8988T (cell line): ENCODE measurements around the gene EEIG1.

ENCODE experiments used
- DNase-seq: peaks from one replicate; pipeline ENCODE4 v3.0.0; 2011

Gene EEIG1

GRCh38 chr9:127937388-127938297, 43.1 kb downstream of the EEIG1 start, which contains the start of gene DPM2:
DPM2 (minus strand) TSS chr9:127937854; CDS start chr9:127937820, 34 bp downstream.
- DNase-seq: peak; percentile 96

- no peak for DNase-seq
Observed at GRCh38 chr9:127937056-127937387, 43.8 kb downstream of the EEIG1 start.

GRCh38 chr9:127936347-127936852, 44.4 kb downstream of the EEIG1 start:
- no peak for DNase-seq

- no peak for DNase-seq
Observed at GRCh38 chr9:127935765-127936221, 45.0 kb downstream of the EEIG1 start.

GRCh38 chr9:127934986-127935385, 45.8 kb downstream of the EEIG1 start:
- no peak for DNase-seq

GRCh38 chr9:127934248-127934647, 46.5 kb downstream of the EEIG1 start:
- DNase-seq: no peak

GRCh38 chr9:127931092-127931881, 49.5 kb downstream of the EEIG1 start:
- no peak for DNase-seq
